ENCODE data around the gene NPIPB2.

- no peak for TF ChIP-seq CTCF (IDR thresholded peaks at IDR 0.05; ENCODE audit: low read length)
- no peak for TF ChIP-seq EZH2phosphoT487 (IDR thresholded peaks at IDR 0.05; ENCODE audit: low read length)
Measured at GRCh38 chr16:11913425-11914079, 28.3 kb downstream of the NPIPB2 start.
